Neural progenitor cell (in vitro differentiated cells): ENCODE data around the gene SPTLC3.

Source experiments
- CTCF ChIP-seq: fragments of 200-600 bp; sonication (generic); IDR thresholded peaks from 2 replicates; pipeline ENCODE4 v1.5.1; 2017; ENCODE audit warnings: antibody characterized with exemption, mild to moderate bottlenecking
- EZH2 ChIP-seq: fragments of 200-600 bp; sonication (generic); IDR thresholded peaks from 2 replicates; pipeline ENCODE4 v1.6.1; 2017; ENCODE audit warnings: antibody characterized with exemption, mild to moderate bottlenecking, moderate library complexity

- no peak for TF ChIP-seq CTCF
- TF ChIP-seq EZH2: no peak
These were observed 59.6 kb downstream of the SPTLC3 start for GRCh38 chr20:13068336-13068735.
